ENCODE data around the gene KLHL29.

KLHL29 gene

DNA sequence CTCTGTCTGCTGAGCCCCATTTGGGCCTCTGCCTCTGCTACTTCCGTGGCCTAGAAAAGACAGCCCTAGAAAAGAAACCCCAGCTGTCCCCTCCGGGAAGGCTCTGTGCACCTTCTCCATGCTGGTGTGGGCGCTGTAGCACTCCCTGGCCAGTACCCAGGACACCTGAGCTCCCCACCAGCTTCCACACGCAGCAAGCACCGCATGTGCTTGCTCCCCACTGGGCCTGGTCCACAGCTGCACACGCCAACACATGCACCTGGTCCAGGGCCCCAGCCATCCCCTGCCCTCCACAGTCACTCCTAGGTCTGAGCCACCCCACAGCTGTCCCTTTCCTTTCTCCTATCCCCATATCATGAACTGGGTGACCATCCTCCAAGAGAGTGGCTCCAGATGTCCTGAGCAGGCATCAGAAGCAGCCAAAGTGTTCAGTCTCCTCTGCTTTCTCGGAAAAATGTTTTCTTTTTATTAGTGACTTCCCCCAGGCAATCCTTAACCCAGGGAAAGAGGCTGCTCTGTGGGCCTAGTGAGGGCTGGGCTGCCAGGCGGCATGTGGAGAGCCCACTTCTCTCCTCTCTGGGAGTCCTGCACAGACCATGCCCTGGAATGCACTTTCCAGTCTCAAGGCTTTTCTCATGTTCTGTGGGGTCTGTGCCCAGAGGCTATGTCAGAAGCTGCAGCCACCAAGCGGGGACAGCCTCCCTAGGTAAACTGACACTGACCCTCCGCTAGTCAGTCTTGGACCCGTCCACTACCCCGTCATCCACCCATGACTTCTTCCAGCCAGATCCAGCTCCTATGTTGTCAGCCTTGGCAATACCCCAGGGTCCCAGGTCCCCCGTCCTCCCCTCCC is 133.7 kb downstream of the KLHL29 start:
- no peak for DNase-seq

GRCh38 chr2:23519334-23519651 is 134.3 kb downstream of the KLHL29 start:
- DNase-seq = no peak

- DNase-seq = no peak
These were observed 135.3 kb downstream of the KLHL29 start for GRCh38 chr2:23520256-23520655.

GRCh38 chr2:23521060-23521459 is 136.1 kb downstream of the KLHL29 start:
- no peak for DNase-seq

DNA sequence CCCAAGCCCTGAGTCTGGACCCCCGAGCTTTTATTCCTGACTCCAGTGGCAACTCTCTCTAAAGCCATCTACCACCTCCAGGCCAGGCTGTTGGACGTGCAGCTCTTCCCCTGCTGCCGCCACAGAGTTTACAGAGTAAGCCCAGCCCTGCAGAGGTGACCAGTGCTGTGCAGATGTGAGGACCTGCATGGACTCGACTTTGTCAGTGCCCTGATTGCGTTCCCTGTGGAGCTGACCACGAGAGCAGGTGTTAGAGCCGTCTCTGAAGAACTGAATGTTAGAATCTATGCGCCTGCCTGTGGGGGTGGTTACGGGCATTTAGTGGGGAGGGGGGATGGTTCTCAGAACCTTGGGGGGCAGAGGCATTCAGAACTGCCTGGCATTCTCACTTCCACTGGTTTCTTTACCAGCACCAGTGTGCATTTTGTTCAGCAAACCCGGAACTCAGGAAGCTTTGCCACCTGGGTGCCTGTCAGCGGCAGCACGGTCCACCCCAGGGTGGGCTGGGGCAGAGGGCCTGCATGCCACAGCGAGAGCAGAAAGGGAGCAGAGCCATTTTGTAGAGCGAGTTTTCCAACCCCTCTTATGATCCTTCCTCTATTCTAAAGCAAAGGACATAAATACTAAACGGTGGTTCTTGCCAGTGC is 137.9 kb downstream of the KLHL29 start:
- DNase-seq = no peak

GRCh38 chr2:23523373-23524260 is 138.6 kb downstream of the KLHL29 start:
- no peak for DNase-seq

GRCh38 chr2:23524261-23524706 is 139.3 kb downstream of the KLHL29 start:
- DNase-seq = no peak

GRCh38 chr2:23525137-23525765 is 140.3 kb downstream of the KLHL29 start:
- no peak for DNase-seq

- no peak for DNase-seq
These were observed 141.1 kb downstream of the KLHL29 start for GRCh38 chr2:23526114-23526513.

- no peak for DNase-seq
These were observed 142.1 kb downstream of the KLHL29 start for GRCh38 chr2:23526835-23527790.

GRCh38 chr2:23528171-23528570 is 143.2 kb downstream of the KLHL29 start:
- no peak for DNase-seq

DNA sequence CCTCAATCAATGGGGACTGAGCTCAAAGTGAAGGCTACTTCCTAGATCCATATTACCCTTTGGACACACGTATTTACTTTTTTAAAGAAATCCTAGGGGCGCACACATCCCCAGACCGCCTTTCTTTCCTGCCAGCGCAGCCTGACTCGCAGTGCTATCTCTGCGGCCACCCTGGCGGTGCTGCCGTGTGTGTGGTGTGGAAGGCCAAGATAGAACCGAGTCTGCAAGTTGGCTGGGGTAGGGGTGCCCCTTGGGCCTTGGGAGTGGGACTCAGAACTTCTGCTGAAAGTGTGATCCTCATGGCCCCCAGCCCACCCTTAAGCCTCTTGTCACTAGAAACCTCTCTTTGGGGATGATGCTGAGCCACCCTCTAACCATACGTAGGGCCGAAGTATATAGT is 143.7 kb downstream of the KLHL29 start:
- no peak for DNase-seq

DNA sequence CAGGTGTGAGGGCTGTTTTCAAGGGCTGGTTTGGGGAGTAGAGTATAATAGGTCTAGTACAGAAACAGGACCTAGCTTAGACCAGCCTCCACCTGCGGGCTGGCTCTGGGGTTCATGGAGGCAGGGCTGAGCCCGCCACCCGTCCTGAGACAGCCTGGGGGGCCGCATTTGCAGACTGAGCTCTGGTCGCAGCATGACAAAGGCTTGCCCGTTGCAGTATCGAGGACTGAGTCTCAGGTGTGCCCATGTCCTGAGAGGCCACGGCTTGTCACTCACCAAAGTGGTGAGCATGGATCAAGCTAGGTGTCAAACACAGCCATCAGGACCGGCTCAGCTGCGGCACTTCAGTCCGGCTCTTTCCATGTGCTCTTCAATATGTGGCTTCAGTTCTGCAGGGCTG is 144.7 kb downstream of the KLHL29 start:
- no peak for DNase-seq

DNA sequence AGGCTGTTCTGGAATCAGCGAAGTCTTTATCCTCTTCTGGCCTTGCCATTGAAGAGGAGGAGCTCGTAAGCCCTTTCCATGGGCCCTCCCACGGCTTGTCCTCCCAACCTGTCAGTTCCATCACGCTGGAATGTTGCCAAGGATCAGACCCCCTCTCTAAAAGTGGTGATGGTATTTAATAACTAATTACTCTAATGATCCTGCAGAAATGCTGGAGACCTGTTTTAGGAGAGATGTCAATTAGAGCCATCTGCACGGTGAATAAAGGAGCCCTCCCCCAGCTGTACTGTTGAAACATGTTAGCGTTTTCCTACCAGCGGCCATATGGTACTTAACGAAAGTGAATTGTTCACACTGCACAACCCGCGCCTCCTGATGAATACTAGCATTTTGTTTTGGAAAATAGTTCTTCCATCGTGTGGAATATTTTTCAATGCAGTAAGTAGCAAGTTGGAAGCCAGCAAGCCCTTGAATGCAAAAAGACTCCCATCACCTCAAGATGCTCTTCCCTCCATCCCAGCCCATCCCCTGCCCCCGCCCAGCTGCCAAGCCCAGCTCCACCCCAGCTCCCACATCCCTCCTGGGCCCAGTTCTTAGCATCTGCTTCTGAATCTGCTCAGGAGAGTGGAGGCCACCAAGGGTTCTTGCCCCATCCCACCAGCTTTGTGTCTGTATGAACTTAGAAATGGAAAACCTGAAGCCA is 145.4 kb downstream of the KLHL29 start:
- no peak for DNase-seq

DNA sequence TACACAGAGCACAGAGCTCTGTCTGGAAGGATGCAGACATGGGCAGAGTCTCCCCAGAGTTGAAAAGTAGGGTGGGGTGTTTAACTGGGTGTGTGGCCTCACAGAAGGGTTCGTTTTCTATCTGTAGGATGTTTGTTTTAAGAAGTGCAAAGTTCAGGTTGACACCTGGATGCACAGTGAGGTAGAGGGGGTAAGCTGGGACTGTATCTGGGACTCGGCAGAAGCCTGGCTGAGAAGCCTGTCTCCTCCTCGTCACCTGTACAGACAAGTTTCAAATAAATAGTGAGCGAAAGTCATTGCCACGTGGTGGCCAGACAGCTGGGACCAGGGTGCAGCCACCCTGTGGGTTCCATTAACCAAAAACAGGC is 145.9 kb downstream of the KLHL29 start:
- DNase-seq = no peak

DNA sequence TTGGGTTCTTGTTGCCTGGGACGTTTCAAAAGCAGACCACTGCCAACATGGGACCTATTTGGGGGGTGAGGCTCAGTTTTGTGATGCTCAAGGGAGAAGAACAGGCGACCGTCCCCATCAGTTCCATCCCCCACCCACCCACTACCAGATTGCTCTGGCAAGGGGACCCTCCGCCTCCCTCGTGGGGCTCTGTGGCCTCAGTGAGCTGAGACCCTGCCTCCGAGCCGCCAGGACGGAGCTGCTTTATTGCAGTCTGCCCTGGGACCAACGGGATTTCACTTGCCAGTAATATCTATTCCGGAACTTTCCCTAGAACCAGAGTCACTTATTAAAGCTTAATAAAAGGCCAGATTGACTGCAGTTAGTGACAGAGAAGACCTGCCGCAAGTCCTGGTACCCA is 146.3 kb downstream of the KLHL29 start:
- no peak for DNase-seq

GRCh38 chr2:23531881-23532280 is 146.9 kb downstream of the KLHL29 start:
- DNase-seq = no peak

DNA sequence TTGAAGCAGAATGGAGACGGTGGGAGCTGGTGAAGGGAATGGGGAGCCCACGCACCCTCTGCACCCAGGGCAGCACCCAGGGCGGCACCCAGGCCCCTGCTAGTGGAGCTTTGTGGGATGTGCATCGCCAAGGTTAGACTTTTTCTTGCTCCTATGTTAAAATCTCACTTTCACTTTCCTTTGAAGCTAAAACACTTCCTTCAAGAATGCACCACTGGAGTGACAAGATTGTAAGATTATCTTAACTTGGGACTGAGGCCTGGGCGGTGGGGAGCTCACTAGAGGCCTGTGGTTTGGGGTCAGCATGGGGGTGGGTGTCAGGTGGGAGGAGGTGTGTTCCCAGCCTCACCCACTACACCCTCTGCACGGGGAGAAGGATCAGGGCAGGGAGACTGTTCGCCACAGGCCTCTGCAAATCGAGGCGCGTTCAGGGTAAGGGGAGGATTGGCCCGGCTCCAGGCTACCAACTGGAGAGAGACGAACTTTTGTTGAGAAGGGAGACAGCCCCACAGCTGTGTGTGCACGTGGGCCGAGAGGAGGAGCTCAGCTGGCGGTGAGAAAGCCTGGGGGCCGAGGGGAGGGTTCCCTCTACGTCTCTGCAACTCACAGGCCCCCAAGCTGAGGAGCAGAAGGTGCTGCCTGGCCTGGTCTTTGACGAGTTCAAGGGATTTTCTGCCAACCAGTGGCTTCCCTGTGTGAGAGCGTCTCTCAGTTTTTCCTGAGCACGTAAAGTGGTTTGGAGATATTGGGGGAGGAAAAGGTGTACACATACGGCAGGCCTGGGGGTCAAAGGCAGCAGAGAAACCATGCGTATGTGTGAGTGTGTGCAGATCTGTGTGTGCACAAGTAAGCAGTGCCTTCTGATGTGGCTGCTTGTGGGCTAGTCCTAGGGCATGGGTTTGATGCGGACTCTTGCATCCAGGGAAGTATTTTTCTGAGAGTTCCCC is 147.7 kb downstream of the KLHL29 start:
- DNase-seq = no peak

DNA sequence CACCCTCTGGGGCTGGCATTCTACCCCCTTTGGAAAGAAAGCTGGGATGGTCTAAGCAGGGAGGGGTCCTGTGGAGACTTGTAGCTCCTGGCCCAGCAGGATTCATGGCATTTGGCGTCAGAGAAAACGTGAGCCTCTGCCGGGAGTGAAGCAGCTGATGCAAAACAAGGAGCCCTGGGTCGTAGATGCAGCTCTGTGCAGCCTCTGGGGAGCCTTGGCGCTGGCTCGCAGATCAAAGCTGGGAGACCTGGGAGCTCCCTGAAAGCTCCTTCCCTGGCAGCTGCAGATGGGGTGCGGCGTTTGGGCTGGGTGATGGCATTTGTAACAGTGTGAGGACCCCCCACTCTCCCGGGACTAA is 148.3 kb downstream of the KLHL29 start:
- no peak for DNase-seq

GRCh38 chr2:23534771-23535170 is 149.8 kb downstream of the KLHL29 start:
- DNase-seq = no peak
